ENCODE data around the gene ACAP3.
"Not testable (repeated sequence)": the region's sequence is repeated elsewhere in the genome, so short reads cannot be mapped to it uniquely, and the experiment has no call there.

ACAP3 gene

DNA sequence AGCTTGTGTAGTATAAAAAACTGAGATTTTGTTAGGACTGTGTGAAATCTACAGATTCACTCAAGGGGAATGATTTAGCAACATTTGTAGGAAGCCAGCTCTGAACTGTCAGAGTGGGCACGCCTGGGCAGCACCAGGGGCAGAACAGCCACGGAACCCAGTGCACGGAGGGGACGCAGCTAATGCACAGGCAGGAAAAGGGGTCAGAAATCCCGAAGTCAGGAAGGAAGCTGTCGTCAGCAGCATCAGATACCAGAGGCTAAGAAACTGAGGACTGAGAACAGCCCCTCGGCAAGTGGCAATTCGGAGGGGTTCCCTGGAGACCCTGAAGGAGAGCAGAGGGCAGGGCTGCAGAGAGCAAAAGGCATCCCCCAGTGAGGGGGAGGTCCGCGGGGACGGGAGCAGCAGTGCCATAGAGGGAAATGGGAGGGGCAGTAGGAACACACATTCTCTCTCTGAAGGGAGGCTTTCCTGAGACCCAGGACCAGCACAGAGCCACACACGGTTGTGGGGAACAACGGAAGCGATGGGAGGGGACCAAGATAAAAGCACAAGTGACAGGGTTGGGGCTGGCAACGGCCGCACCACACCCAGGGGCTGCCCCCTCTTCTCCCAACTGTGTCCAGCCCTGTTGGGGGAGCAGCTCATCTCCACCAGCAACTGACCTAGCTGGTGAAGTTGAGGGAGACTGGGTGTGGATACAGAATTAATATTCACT is 46.7 kb downstream of the ACAP3 start:
- no peak for DNase-seq

DNA sequence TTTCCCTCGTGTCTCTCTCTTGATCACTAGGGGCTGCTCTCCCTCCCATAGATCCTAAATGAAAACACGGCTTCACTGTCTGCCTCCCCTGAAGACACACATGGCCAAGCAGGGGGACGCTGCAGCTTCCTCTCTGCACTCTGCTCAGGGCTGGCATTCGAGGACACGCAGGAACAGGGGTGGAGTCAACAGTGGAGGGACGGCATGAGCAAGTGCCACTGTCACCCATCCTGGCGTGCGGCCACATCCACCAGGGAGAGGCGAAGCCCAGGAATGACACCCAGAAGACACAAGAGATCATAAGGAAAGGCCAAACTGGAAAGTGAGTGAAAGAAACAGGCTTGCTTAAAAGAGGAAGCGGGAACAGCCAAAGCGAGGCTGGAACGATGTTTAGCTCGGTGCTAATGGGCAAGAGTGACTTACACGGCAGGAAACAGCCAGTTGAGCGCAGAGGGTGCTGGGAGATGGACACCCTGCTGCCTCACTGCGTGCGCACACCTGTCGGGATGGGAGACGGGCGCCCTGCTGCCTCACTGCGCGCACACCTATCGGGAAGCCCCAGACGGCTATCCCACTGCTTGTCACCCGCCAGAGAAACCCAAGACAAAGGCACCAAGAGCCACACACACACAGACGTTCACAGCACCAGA is 47.7 kb downstream of the ACAP3 start:
- no peak for DNase-seq

DNA sequence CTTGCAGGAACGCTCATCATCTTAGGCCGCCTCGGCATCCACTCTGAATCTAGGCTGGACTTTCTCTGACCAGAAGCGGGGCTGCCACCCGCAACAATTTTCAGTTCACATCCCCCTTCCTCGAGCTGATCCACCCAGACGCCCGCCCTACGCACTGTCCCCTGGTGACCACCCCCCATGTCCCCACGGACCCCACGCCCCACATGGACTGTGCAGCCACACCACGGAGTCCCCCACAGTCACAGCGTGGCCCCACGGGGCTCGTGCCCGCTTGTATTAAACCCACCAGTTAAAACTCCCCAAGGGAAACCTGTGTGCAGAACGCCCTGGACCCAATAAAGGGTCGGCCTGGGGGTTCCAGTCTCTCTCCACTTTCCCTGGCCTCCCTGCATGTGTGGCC is 48.2 kb downstream of the ACAP3 start:
- DNase-seq: no peak

DNA sequence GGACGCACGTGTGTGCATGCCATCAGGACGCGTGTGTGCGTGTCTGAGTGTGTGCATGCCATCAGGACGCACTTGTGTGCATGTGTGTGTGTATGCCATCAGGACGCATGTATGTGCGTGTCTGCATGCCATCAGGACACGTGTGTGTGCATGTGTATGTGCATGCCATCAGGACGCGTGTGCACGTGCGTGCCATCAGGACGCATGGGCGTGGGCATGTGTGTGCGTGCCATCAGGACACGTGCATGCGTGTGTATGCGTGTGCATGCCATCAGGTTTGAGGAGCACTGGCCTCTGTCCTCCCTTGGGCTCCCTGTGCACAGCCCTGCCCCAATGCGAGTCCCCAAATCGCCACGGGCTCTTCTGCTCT is 48.6 kb downstream of the ACAP3 start:
- DNase-seq: no peak

DNA sequence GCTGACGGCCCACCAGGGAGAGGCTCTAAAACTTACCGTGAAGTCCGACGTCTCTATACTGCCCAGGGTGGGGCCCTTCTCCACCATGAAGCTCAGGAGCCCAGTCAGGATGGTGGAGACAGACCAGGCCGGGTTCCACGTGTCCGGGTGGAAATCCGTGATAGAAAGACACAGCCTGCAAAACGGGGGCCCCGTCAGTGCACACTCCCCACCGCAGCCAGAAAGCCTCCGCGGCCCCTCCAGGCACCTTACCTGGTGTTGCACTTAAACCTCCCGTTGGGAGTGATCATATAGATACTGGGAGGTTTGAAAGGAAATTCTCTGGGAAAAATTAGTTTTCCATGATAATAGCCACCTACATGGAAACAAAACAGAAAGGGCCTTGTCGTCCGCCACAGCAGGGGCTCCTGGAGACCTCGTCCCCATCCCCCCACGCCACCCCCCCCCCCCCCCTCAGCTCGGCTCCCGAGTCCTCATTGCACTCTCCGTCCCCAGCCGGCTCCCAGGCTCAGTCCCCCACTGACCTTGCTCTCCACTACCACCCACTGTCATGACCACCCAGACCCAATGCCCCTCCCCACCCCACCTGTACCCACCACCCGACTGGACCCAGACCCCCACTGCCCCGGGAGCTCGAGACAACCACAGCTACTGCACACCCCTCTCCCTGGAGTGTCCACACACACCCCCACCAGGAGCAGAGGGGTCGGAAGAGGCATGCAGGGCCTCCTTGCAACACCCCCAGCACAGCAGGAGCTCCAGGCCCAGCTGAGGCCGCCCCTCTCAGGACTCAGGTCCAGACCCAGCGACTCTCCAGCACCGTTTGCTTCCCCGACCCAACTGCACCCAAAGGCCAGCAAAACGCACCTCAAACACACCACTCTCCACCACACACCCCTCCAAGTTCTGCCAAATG is 50.5 kb downstream of the ACAP3 start:
- DNase-seq: no peak

DNA sequence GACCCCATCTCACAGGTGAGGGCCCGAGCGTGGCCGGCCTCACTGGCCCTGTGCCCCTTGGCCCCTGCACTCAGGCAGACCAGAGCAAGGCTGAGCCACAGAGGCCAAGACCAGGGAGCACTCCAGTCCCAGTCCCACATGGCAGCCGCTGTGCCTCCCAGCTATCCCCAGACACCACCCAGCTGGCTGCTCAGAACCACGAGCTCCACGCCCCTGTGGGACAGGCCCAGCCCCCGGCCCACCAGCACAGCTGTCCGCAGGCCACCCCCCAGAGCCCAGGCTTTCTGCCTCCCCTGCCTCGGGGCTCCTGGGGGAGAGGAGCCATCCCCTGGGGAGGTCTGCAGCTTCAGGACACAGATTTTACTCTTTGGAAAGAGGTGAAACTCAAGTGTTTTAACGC is 52.1 kb downstream of the ACAP3 start:
- no peak for DNase-seq

DNA sequence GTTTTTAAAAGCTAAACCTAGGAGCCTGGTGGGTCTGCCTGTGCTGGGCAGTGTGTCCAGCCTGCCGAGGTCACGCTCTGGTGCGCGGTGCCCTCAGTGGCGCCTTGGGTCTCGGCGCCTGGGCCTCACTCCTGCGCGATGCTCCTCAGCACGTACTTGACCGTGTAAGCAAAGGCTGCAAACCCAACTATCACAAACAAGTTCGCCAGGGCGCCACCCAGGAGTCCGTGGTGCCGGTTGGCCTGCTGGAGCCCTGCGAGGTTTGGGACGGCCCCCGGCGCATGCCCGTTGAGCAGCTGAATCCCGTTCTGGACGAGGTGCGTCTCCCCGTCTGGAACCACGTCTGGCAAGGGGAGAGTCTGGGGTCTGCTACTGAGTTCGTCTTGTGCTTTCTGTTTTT is 52.7 kb downstream of the ACAP3 start:
- DNase-seq: no peak

DNA sequence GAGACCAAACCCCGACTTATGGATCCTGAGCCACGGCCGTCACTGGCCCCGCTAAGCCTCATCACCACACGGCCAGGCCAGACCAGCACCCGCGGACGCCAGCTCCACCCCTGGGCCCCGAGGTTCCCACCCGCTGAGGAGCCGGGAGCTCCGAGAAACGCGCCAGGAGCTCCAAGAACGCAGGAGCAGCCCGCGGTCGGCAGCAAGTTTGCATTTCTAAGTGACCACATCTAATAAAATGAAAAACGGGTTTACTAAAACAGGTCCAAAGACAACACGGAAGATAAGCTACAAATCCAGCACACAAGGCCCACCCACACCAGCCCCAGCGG is 53.1 kb downstream of the ACAP3 start:
- DNase-seq: no peak

DNA sequence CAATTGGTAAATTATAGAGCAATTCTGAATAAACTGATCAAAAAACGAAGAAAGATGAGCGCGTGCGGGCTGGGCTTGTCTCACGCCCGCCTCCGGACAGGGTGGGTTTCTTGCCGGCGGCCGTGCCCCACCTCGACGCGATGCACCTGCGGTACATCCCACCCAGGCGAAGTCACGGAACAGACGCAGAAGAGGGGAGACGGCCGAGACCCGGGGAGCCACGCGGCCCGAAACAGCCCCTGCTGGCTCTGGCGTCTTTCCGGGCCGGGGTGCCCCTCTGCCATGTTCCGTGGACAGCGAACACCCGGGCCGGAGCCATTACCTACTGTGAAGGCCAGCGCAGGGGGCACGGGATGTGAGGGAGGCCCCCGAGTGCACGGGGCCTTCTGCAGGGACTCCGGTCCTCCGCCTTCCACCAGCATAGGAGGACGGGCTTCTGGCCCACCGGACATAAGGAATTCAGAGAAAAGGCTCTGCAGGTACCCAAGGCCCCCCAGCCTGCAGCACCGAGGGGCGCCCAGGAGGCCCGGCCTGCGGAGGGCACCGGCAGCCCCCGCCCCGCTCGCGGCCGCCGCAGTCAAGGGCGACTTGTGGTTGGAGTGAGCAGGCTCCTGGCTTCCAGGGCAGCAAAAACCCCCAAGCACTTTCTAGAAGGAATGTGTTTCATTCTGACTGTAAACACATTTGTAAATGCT is 53.6 kb downstream of the ACAP3 start:
- no peak for DNase-seq

DNA sequence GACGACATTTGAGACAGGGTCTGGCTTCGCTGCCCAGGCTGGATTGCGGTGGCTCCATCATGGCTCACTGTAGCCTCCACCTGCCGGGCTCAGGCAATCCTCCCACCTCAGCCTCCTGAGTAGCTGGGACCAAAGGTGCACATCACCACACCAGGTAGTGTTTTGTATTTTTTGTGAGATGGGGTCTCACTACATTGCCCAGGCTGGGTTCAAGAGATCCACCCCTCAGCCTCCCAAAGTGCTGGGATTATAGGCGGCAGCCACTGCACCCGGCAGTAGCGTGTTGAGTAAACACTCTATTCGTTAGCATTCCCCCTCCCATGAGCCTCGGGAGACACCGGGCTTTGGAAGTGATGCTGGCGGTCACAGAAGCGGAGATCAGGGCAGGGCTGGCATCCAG is 54.4 kb downstream of the ACAP3 start:
- no peak for DNase-seq

DNA sequence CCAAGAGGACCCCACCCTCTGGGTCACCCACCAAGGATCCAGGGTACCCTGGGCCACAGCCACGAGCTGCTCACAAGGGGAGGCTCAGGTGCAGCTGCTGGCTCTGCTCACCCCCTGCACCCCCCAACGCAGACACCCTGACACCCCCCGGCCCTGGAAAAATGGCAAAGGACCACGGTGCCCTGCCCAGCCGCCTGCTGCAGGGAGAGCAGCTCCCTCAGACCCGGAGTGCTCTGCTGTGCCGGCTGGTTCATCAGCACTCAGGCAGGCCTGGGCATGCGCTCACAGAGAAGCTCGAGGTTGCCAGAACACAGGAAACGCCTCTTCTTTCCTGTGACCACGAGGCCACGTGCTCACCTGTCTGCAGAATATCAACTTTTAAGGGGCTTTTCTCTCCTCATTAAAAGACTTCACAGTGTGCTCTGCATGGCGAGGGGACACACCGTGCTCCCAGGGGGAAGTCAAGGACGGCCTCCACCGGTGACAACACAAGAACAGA is 56.9 kb downstream of the ACAP3 start:
- DNase-seq: no peak

DNA sequence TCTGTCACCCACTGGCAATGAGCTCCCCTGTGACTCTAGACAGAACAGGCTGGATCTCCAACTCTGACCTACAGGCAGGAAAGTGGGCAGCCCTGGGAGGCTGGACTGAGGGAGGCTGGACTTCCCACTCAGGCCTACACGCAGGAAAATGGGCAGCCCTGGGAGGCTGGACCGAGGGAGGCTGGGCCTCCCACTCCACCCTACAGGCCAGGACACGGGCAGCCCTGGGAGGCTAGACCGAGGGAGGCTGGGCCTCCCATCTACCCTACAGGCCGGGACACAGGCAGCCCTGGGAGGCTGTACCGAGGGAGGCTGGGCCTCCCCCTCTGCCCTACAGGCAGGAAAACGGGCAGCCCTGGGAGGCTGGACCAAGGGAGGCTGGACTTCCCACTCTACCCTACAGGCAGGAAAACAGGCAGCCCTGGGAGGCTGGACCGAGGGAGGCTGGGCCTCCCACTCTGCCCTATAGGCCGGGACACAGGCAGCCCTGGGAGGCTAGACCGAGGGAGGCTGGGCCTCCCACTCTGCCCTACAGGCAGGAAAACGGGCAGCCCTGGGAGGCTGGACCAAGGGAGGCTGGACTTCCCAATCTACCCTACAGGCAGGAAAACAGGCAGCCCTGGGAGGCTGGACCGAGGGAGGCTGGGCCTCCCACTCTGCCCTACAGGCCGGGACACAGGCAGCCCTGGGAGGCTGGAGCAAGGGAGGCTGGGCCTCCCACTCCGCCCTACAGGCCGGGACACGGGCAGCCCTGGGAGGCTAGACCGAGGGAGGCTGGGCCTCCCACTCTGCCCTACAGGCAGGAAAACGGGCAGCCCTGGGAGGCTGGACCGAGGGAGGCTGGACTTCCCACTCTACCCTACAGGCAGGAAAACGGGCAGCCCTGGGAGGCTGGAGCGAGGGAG is 59.5 kb downstream of the ACAP3 start:
- not testable (repeated sequence) for DNase-seq

DNA sequence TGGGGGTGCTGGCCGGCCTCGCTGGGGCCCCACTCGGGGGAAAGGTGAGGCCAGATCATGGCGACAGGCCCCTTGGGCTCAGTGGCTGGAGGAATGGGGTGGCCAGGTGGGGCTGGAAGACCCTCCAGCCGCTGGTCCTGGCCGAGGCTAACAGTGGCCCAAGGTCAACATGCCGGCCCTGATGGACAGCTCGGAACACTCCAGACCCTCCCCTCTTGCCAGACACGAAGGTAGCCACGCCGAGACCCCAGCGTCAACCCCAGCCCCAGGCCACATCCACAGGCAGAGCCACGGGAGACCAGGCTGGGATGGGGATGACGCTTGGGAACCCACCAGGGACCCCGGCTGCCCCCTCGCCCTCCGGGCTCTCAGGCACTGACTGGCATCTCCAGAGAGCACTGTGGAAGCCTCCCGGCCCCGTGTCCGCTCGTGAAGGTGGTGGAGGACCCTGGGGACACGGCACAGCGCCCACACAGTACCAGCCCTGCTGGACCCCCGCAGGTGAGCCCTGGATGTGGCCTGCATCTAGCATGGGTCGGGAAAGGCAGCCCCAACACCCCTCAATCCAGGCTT is 60.3 kb downstream of the ACAP3 start:
- no peak for DNase-seq

DNA sequence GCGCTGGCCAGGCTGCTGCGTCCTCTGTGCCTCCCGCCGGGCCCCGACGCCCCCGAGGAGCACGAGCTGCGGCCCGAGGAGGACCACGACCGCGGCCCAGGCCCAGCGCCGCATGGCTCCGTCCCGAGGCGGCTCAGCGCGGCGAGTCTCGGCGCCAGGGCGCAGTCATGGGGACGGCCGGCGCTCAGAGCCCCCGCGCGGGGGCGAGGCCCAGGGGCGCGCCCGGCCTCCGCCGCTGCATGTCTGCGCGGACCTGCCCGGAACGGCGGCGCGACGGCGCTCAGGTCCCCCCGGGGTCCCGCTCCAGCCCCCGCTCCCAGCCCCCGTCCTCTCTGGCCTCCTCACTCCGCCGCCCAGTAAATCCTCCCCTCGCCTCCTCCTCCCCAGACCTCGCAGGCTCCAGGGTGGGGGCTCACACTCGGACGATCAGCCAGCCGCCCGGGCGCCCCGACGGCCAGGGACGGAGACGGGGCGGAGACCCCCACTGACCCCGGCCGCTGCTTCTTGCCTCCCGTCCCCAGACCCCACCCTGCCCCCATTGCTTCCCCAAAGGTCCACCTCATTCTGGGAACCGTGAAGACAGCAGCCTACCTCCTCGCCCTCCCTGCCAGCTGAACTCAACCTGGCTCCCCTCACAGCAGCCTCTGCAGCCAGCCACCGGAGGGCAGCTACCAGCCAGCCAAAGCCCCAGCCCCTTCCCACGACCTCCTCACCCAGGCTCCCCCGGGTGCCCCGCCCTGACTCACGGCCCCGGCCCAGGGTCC is 61.0 kb downstream of the ACAP3 start, which contains the start of gene C1QTNF12:
Gene C1QTNF12 (minus strand): TSS at position 146 of the 764 bp plus-strand sequence. CDS start 32 bp downstream, at position 114.
- no peak for DNase-seq

DNA sequence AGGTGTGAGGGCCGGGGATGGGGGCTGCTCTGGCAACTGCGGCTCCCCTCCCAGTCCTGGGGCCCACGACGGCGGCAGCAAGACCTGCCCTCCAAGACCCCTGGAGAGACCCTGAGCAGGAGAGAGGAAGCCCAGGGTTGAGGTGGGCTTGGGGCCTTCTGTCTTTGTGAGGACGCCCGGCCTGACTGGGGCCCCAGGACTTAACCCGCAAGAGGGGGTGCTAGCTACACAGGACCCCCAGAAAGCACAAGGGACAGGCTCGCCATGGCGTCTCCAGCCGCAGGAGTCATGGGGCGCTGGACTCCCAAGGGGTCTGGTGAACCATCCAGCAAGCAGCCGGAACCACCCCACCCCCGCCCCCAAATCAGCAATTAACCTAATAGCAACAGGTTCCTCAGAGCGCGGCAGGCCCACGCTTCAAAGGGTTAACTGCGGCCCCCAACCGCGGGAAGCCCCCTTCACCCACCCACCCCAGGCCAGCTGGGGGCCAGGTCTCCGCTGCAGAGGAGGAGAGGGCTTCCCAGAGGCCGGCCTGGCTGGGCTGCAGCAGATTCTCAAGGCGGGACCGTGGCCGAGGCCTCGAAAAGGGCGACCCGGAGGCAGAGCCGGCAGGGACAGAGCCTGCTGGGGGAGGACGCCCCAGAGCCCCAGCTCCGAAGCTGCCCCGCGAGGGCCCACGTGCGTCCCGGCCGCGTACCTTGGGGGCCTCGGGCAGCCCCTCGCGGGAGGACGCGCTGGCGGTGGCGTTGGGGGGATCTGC is 61.7 kb downstream of the ACAP3 start:
- DNase-seq: no peak

DNA sequence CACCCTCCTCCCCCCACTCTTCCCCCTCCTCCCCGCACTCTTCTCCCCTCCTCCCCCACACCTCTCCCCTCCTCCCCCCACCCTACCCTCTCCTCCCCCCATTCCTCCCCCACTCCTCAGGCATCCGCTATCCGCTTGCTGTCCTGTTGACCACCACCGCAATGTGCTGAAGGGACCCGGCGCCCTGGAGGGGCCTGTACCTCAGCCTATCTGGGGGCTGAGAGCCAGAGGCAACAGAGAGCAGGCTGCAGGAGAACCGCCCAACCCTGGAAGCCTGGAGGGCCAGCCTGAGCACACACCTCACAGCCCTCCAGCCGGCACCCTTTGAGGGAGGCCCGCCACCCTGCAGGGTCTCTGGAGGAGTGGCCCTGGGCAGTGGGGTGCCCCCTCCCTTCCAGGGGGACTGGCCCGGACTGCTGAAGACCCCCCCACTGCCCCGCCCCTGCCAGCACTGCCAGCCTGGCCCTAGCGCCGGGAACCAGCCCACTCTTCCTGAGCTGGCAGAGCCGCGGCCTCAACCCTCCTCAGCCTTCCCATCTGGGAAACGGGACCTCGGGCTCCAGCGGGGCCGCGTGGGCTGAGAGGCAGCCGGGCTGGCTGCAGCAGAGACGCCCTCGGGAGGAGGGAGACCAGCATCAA is 62.4 kb downstream of the ACAP3 start:
- DNase-seq: no peak

DNA sequence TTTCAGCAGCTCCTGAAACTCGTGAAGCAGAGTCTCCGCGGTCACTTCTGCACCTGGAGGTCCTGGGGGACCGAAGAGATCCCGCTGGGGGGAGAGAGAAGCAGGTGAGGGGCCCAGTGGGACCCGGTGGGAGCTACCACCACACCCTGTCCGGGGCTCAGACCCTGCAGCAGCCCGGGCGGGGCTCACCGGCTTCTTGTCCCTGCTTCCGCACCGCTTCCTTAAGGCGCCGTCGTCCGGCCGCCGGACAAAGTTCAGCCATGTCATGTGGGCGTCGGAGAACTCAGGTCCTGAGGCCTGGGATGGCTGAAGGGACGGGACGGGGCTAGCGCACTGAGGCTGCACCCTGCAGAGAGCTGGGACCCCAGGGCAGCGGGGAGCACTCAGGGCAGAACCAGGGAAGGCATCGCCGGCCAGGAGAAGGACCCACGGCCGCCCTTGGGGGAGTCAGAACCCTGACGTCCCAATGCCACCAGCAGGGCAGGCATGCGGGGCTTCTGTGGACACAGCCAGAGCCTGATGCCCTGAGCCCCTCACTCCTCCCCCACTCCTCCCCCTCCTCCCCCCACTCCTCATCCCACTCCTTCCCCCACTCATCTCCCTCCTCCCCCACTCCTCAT is 63.4 kb downstream of the ACAP3 start:
- no peak for DNase-seq

DNA sequence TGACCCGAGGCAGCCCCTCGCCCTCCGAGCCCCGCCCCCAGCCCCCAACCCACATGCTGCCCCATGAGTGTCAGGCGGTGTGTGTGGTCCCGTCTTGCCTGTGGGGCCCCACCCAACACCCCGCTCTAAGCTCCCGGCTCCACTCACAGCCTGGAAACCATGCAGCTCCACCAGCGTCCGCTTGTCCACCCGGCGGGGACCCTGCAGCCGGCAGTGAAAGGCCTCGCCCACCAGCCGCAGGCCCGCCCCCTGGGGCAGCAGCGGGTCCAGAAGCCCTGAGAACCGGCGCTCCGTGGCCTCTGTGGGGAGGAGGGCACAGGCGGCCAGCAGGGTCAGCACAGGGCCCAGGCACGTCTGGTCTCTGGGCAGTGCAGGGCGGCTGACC is 63.9 kb downstream of the ACAP3 start:
- DNase-seq: no peak

DNA sequence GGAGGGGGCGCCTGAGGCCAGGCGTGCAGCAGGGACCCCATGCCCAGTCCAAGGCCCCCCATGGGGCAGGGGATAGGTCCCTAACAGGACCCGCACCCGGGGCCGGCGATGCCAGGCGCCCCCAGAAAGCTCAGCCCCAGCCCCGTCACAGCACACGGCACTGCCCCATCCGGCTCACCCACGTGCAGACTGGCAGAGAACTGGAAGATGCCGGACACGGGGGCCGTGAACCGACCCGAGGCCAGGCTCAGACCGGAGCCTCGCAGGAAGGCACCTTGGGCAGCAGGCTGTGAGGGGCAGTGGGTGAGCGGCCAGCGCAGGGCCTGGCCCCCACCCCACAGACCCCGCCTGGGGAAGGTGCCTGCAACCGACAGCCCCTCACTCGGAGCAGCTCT is 64.5 kb downstream of the ACAP3 start:
- no peak for DNase-seq
